Kidney (tissue), 14 donors: ENCODE measurements around the gene NXN. TPM values are rescaled to one million over a fixed set of nuclear protein-coding genes. Genes with fewer than 3 reads are reported as not detected.
"Not testable (repeated sequence)": the region's sequence is repeated elsewhere in the genome, so short reads cannot be mapped to it uniquely, and the experiment has no call there.

Source experiments
- DNase-seq, 5 donors: peaks; one replicate each; pipeline ENCODE4 v3.0.0-alpha.2; 2013 to 2020
- FAIRE-seq: peaks from 2 replicates; lab custom pipeline; 2012; peaks lifted over from hg19 to GRCh38; lab: Jason Lieb, UNC
- H3K27ac ChIP-seq, 2 donors: one replicate each; pipeline ENCODE4 v1.7.0; 2013; ENCODE audit warnings: low read depth in 2 of 2, low read length in 2 of 2, inconsistent platforms in 1 of 2
- H3K27me3 ChIP-seq: one replicate; pipeline ENCODE4 v1.7.1; 2013; ENCODE audit warnings: low read length, inconsistent platforms; ENCODE audit not compliant: control insufficient read depth, insufficient read depth
- H3K36me3 ChIP-seq, 3 donors: one replicate each; pipeline versions ENCODE4 v1.7.0 to v1.7.1; 2013; ENCODE audit warnings: low read length in 3 of 3, control low read depth in 1 of 3, inconsistent platforms in 1 of 3; ENCODE audit not compliant: insufficient read depth in 3 of 3, control insufficient read depth in 2 of 3
- H3K4me1 ChIP-seq, 3 donors: one replicate each; pipeline versions ENCODE4 v1.7.0 to v1.7.1; 2013; ENCODE audit warnings: low read length in 3 of 3, inconsistent platforms in 1 of 3, low read depth in 1 of 3; ENCODE audit not compliant: control insufficient read depth in 2 of 3, insufficient read depth in 2 of 3
- H3K4me3 ChIP-seq, 3 donors: one replicate each; pipeline versions ENCODE4 v1.7.0 to v1.8.1; 2013; ENCODE audit warnings: low read length in 3 of 3, control low read depth in 1 of 3, inconsistent platforms in 1 of 3
- H3K9ac ChIP-seq, 3 donors: one replicate each; pipeline versions ENCODE4 v1.7.0 to v1.7.1; 2013; ENCODE audit warnings: low read length in 3 of 3, control low read depth in 1 of 3, inconsistent platforms in 1 of 3
- H3K9me3 ChIP-seq, 3 donors: one replicate each; pipeline versions ENCODE4 v1.7.0 to v1.7.1; 2013; ENCODE audit warnings: low read length in 3 of 3, control low read depth in 1 of 3, inconsistent platforms in 1 of 3; ENCODE audit not compliant: control insufficient read depth in 2 of 3, insufficient read depth in 1 of 3
- intact Hi-C: fragments of 100-400 bp; cut with DNase I; formaldehyde crosslinking; loops from one replicate; pipeline ENCODE4 v1.11.1; 2022
- microRNA-seq: library from miRNA; unstranded; fragments of <30 nt; microRNA quantifications from one replicate; pipeline ENCODE4 v1.2.0, GENCODE V29; 2020
- polyA plus RNA-seq: library from polyadenylated mRNA; stranded (reverse); fragments of 350-450 nt; fragmentation: Illumina TruSeq; extraction: RNeasy Lipid Tissue Mini Kit (QIAGEN cat#74804); gene quantifications from one replicate; pipeline ENCODE4 v1.2.3, GENCODE V29; 2014; ENCODE audit warnings: low read depth, low replicate concordance; ENCODE audit not compliant: insufficient read depth
- total RNA-seq: library from RNA; stranded (reverse); fragmentation: NEBNext Ultra II Directional; extraction: Animal tissue kit (Norgen Biotek cat#: 25700); gene quantifications from one replicate; pipeline ENCODE4 v1.2.1, GENCODE V29; 2021
- TF ChIP-seq, protein P1 (sequence below): IDR thresholded peaks from 3 replicates; pipeline ENCODE4 v1.5.1; 2012; ENCODE audit warnings: mild to moderate bottlenecking, moderate library complexity, borderline replicate concordance; ENCODE audit not compliant: insufficient read depth; ENCODE audit errors: extremely low read depth
- donor health status: control.
- donor health status: control.
- donor health status: control.
- donor health status: control.
- donor health status: control.
- donor health status: DM: yes; HTN: yes; CAD: no.
- donor health status: Normal renal cell carcinoma (clear cell type).

Gene NXN
- total and polyA plus RNA-seq, 2 donors from 2014 or later, result 10.2 to 26.8 TPM

DNA sequence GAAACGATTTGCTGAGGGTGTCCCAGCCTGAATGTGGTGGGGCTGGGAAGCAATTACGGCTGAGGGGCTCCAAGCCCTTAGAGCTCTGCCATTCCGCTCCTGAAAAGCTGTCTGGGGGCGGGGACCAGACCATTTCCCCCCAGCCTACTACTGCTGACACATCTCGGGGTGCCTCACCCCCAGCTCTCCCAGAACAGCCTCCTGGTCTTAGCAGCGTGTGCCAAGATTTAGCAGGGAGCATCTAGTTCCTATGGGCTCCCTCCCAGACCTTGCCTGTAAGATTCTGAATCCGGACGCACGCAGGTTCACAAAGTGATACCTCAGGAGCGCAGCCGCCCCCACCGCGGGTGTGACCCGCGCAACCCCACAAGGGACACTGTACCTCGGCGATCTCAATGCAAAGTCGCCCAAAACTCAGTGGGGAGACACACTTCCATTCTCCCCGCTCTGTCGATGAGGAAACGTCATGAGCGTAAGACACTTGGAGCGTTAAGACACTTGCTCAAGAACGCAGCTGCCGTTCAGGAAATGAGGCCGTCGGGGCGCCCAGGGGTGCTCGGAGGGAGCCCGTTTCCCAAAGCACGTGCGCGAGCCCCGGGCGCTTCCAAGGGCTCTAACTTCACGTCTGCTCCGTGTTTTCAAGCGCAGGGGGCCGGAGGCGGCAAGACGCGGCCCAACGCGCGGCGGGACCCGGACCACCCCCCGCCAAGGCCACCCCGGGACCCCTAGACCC lies 228.1 kb downstream of the NXN start:
- Histone ChIP-seq H3K27me3 (no peaks in the 10 kb centered on the region), H3K4me3 (peak overlapping the region; percentile 69 to 84 (median 75)), H3K36me3 (peaks cover 0 to 18% (median 5%) of the 10 kb centered on the region in 3 donors), H3K9ac (peak overlapping the region; percentile 50 to 75 (median 56)), H3K9me3 (no peaks in the 10 kb centered on the region), H3K27ac (no peak overlapping the region), H3K4me1 (peaks cover 0 to 15% (median 4%) of the 10 kb centered on the region in 3 donors)
- TF ChIP-seq, protein P1, sequence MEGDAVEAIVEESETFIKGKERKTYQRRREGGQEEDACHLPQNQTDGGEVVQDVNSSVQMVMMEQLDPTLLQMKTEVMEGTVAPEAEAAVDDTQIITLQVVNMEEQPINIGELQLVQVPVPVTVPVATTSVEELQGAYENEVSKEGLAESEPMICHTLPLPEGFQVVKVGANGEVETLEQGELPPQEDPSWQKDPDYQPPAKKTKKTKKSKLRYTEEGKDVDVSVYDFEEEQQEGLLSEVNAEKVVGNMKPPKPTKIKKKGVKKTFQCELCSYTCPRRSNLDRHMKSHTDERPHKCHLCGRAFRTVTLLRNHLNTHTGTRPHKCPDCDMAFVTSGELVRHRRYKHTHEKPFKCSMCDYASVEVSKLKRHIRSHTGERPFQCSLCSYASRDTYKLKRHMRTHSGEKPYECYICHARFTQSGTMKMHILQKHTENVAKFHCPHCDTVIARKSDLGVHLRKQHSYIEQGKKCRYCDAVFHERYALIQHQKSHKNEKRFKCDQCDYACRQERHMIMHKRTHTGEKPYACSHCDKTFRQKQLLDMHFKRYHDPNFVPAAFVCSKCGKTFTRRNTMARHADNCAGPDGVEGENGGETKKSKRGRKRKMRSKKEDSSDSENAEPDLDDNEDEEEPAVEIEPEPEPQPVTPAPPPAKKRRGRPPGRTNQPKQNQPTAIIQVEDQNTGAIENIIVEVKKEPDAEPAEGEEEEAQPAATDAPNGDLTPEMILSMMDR, result no peak
- intact Hi-C loops, result no loop called here
- DNase-seq (peak in 4 of 5 donors; percentile 38 to 81 (median 51)), FAIRE-seq (no peak)

DNA sequence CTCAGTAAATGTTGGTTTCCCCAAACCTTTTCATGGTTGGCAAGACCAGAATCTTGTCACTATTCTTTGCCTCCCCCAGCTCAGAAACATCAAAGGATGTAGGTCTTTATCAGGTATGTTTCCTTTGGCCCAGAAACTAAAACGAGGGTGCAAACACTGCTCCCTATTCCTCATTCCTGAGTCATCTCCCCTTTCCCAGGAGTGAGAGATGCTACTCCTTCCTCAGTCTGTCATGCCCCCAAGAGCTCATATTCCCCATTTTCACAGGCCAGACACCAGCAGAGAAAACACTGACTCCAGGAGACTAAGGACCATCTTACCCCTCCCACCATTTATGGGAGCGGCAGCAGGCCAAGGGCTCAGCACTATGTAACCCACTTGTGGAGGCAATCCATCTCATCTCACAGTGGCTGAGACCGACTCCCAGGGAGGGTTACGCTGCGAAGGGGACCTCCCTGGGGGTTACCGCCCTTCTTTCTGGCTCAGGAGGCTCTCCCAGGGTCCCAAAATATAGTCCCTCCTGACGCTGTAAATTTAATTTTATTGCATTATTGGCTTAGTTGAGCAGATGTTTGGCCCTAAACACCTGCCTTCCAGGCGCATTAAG lies 229.0 kb downstream of the NXN start:
- no peaks in the 10 kb centered on the region for H3K9me3 ChIP-seq
- peaks cover 0 to 23% (median 14%) of the 10 kb centered on the region in 3 donors for H3K36me3 ChIP-seq
- no peak overlapping the region for H3K27ac ChIP-seq
- peaks cover 0 to 15% (median 4%) of the 10 kb centered on the region in 3 donors for H3K4me1 ChIP-seq
- H3K27me3 ChIP-seq, result no peaks in the 10 kb centered on the region
- intact Hi-C loops, result no loop called here
- no peak for FAIRE-seq
- H3K4me3 ChIP-seq, result peak overlapping the region in 1 of 3 donors; percentile 84
- TF ChIP-seq, protein P1, result no peak
- DNase-seq, result no peak
- peak overlapping the region in 1 of 3 donors; percentile 75 for H3K9ac ChIP-seq

DNA sequence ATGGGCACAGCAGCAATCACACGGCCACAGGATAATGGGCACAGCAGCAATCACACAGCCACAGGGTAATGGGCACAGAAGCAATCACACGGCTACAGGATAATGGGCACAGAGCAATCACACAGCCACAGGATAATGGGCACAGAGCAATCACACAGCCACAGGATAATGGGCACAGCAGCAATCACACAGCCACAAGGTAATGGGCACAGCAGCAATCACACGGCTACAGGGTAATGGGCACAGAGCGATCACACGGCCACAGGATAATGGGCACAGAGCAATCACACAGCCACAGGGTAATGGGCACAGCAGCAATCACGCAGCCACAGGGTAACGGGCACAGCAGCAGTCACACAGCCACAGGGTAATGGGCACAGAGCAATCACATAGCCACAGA lies 230.2 kb downstream of the NXN start:
- DNase-seq, H3K27me3 ChIP-seq, H3K4me3 ChIP-seq, H3K9me3 ChIP-seq, H3K9ac ChIP-seq, FAIRE-seq, H3K27ac ChIP-seq, intact Hi-C loops: not testable (repeated sequence)
- H3K36me3 ChIP-seq, result peaks cover 0 to 34% (median 14%) of the 10 kb centered on the region in 3 donors
- peaks cover 0 to 15% (median 4%) of the 10 kb centered on the region in 3 donors for H3K4me1 ChIP-seq

Small RNA genes within 50 kb of the gene (microRNA-seq; reads per million reads assigned to microRNA genes)
- not detected for gene MIR3183

Other genes with a start within 250 kb of the NXN start
- 12.4 TPM for gene TLCD3A, start 247.2 kb downstream of the NXN start, total RNA-seq
- gene TLCD3A, start 247.2 kb downstream of the NXN start, polyA plus RNA-seq, result 4.6 TPM
- gene GEMIN4, start 227.5 kb downstream of the NXN start, total RNA-seq, result 14.8 TPM
- gene GEMIN4, start 227.5 kb downstream of the NXN start, polyA plus RNA-seq, result 4.6 TPM
- gene GLOD4, start 197.5 kb downstream of the NXN start, total RNA-seq, result 70.6 TPM
- 90.8 TPM for gene GLOD4, start 197.5 kb downstream of the NXN start, polyA plus RNA-seq
- gene MRM3, start 197.4 kb downstream of the NXN start, total RNA-seq, result 14.4 TPM
- gene MRM3, start 197.4 kb downstream of the NXN start, polyA plus RNA-seq, result 21.3 TPM
- gene TIMM22, start 17.4 kb upstream of the NXN start, total RNA-seq, result 14.6 TPM
- gene TIMM22, start 17.4 kb upstream of the NXN start, polyA plus RNA-seq, result 17.3 TPM
- gene ABR, start 200.2 kb upstream of the NXN start, total RNA-seq, result 116 TPM
- gene ABR, start 200.2 kb upstream of the NXN start, polyA plus RNA-seq, result 18.7 TPM